IMR-90 (cell line): ENCODE results near the gene PAF1. TPM values are rescaled to one million over a fixed set of nuclear protein-coding genes. Genes with fewer than 3 reads are reported as not detected.

Experiments used
- ATAC-seq: fragments of 200-7000 bp; cut with Tn5 transposase; 2 replicates; pipeline ENCODE4 v1.9.1; 2020; ENCODE audit warnings: low read depth, mild to moderate bottlenecking, moderate library complexity
- Bru-seq: library from RNA; stranded (reverse); fragments of 400-500 nt; gene quantifications from one replicate; lab custom pipeline; 2021; lab: Mats Ljungman, UMichigan
- BruChase-seq, 2 experiments: library from RNA; stranded (reverse); fragments of 400-500 nt; gene quantifications; one replicate each; lab custom pipeline; 2021; lab: Mats Ljungman, UMichigan
- BruUV-seq: library from RNA; stranded (reverse); fragments of 400-500 nt; replicated peaks from 2 replicates; lab custom pipeline; 2021; lab: Mats Ljungman, UMichigan
- CTCF ChIA-PET: fragments of 300-600 bp; formaldehyde crosslinking; extraction: SDS; loops from one replicate; lab custom pipeline; 2021; ENCODE audit warnings: antibody characterized with exemption; lab: Yijun Ruan, JAX
- POLR2A ChIA-PET: fragments of 300-600 bp; sonication (Branson Sonifier 250); formaldehyde crosslinking; loops from one replicate; lab custom pipeline; 2022; ENCODE audit warnings: antibody characterized with exemption; ENCODE audit not compliant: unreplicated experiment; lab: Charles Lee
- DNase-seq: peaks from one replicate; pipeline ENCODE4 v3.0.0; 2013
- H2AFZ ChIP-seq: replicated peaks from 2 replicates; pipeline ENCODE3; 2013; ENCODE audit warnings: low read length, mild to moderate bottlenecking; ENCODE audit not compliant: poor library complexity
- H2AK5ac ChIP-seq: 2 replicates; pipeline ENCODE4 v1.6.1; 2013; ENCODE audit warnings: low read depth, low read length, inconsistent platforms
- H2AK9ac ChIP-seq: replicated peaks from 2 replicates; pipeline ENCODE3; 2013; ENCODE audit warnings: mild to moderate bottlenecking, low read depth, low read length, moderate library complexity; ENCODE audit not compliant: poor library complexity
- H2BK120ac ChIP-seq: 2 replicates; pipeline ENCODE4 v1.6.1; 2013; ENCODE audit warnings: low read depth, low read length, inconsistent platforms
- H2BK15ac ChIP-seq: 3 replicates; pipeline ENCODE4 v1.6.1; 2013; ENCODE audit warnings: low read depth, low read length, inconsistent platforms
- H2BK20ac ChIP-seq: 2 replicates; pipeline ENCODE4 v1.6.1; 2013; ENCODE audit warnings: low read depth, mild to moderate bottlenecking, inconsistent platforms, low read length, moderate library complexity
- H2BK5ac ChIP-seq: 2 replicates; pipeline ENCODE4 v1.6.1; 2013; ENCODE audit warnings: mild to moderate bottlenecking, low read depth, low read length, inconsistent platforms; ENCODE audit not compliant: poor library complexity, severe bottlenecking
- H3K14ac ChIP-seq: replicated peaks from 2 replicates; pipeline ENCODE4 v1.6.1; 2013; ENCODE audit warnings: low read depth, low read length, inconsistent platforms
- H3K18ac ChIP-seq: 2 replicates; pipeline ENCODE4 v1.6.1; 2013; ENCODE audit warnings: low read depth, low read length, control low read depth
- H3K23ac ChIP-seq: 2 replicates; pipeline ENCODE4 v1.6.1; 2013; ENCODE audit warnings: low read depth, low read length, inconsistent platforms
- H3K27ac ChIP-seq: 2 replicates; pipeline ENCODE4 v1.5.1; 2013; ENCODE audit warnings: mild to moderate bottlenecking, control low read depth, low read length; ENCODE audit not compliant: insufficient read depth
- H3K27me3 ChIP-seq: 2 replicates; pipeline ENCODE4 v1.6.1; 2013; ENCODE audit warnings: low read length; ENCODE audit not compliant: control insufficient read depth, insufficient read depth
- H3K36me3 ChIP-seq: 2 replicates; pipeline ENCODE4 v1.6.1; 2013; ENCODE audit warnings: low read length, mixed read lengths; ENCODE audit not compliant: control insufficient read depth, insufficient read depth
- H3K4ac ChIP-seq: 2 replicates; pipeline ENCODE4 v1.6.1; 2013; ENCODE audit warnings: low read depth, low read length, inconsistent platforms
- H3K4me1 ChIP-seq: 2 replicates; pipeline ENCODE4 v1.6.1; 2013; ENCODE audit warnings: low read length, mixed read lengths; ENCODE audit not compliant: control insufficient read depth, insufficient read depth
- H3K4me2 ChIP-seq: 2 replicates; pipeline ENCODE4 v1.6.1; 2013; ENCODE audit warnings: low read depth, mild to moderate bottlenecking, control low read depth, low read length, moderate library complexity
- H3K4me3 ChIP-seq: 2 replicates; pipeline ENCODE4 v1.5.1; 2013; ENCODE audit warnings: low read depth, mild to moderate bottlenecking, control low read depth, low read length, moderate library complexity; ENCODE audit not compliant: insufficient read depth
- H3K56ac ChIP-seq: 2 replicates; pipeline ENCODE4 v1.6.1; 2013; ENCODE audit warnings: low read length, inconsistent platforms; ENCODE audit not compliant: insufficient read depth; ENCODE audit errors: extremely low read depth
- H3K79me1 ChIP-seq, 2 experiments: 2 replicates each; pipeline ENCODE4 v1.6.1; 2013; ENCODE audit warnings: low read length in 2 of 2, inconsistent platforms in 1 of 2, low read depth in 1 of 2
- H3K9ac ChIP-seq: 2 replicates; pipeline ENCODE4 v1.6.1; 2013; ENCODE audit warnings: low read depth, low read length, control low read depth
- H3K9me1 ChIP-seq: 2 replicates; pipeline ENCODE4 v1.6.1; 2013; ENCODE audit warnings: low read length, inconsistent platforms; ENCODE audit not compliant: insufficient read depth
- H3K9me3 ChIP-seq: 2 replicates; pipeline ENCODE4 v1.6.1; 2013; ENCODE audit warnings: low read length; ENCODE audit not compliant: control insufficient read depth, insufficient read depth
- H4K20me1 ChIP-seq: 2 replicates; pipeline ENCODE4 v1.6.1; 2013; ENCODE audit warnings: low read length, inconsistent platforms; ENCODE audit not compliant: insufficient read depth
- H4K5ac ChIP-seq: 2 replicates; pipeline ENCODE4 v1.6.1; 2013; ENCODE audit warnings: mild to moderate bottlenecking, low read depth, low read length, control low read depth
- H4K8ac ChIP-seq, 2 experiments: 2 replicates each; pipeline ENCODE4 v1.6.1; 2013; ENCODE audit warnings: low read depth in 2 of 2, low read length in 2 of 2, control low read depth in 1 of 2, inconsistent platforms in 1 of 2
- H4K91ac ChIP-seq: 2 replicates; pipeline ENCODE4 v1.6.1; 2013; ENCODE audit warnings: low read depth, low read length, inconsistent platforms; ENCODE audit not compliant: insufficient read depth
- CEBPB ChIP-seq: IDR thresholded peaks from 2 replicates; pipeline ENCODE4 v1.6.1; 2012; ENCODE audit warnings: low read depth, low read length, improper control_type of control experiment
- CHD1 ChIP-seq: IDR thresholded peaks from 2 replicates; pipeline ENCODE4 v1.6.1; 2012; ENCODE audit warnings: low read depth, low read length, improper control_type of control experiment
- CTCF ChIP-seq: conservative IDR thresholded peaks from 2 replicates; pipeline ENCODE4 v1.5.1; 2012; ENCODE audit warnings: mild to moderate bottlenecking, low read depth, low read length, improper control_type of control experiment
- MAFK ChIP-seq: IDR thresholded peaks from 2 replicates; pipeline ENCODE4 v1.6.1; 2012; ENCODE audit warnings: low read depth, low read length, improper control_type of control experiment
- MAZ ChIP-seq: IDR thresholded peaks from 2 replicates; pipeline ENCODE4 v1.6.1; 2012; ENCODE audit warnings: low read depth, mild to moderate bottlenecking, low read length, improper control_type of control experiment, moderate library complexity, borderline replicate concordance
- MXI1 ChIP-seq: IDR thresholded peaks from 2 replicates; pipeline ENCODE4 v1.6.1; 2012; ENCODE audit warnings: low read depth, mild to moderate bottlenecking, low read length, moderate library complexity, borderline replicate concordance
- POLR2A ChIP-seq: IDR thresholded peaks from 2 replicates; pipeline ENCODE4 v1.6.1; 2012; ENCODE audit warnings: mild to moderate bottlenecking, low read depth, low read length
- RCOR1 ChIP-seq: IDR thresholded peaks from 2 replicates; pipeline ENCODE4 v1.6.1; 2012; ENCODE audit warnings: mild to moderate bottlenecking, low read length, improper control_type of control experiment; ENCODE audit not compliant: insufficient replicate concordance
- WGBS, 2 experiments: methylation state at CpG; one replicate each; pipeline versions ENCODE4 v1.1.5 to v1.1.7; 2013; ENCODE audit warnings: missing lambda C conversion rate in 2 of 2; ENCODE audit not compliant: insufficient read length in 1 of 2; ENCODE audit errors: extremely low coverage in 2 of 2; 5-methylcytosine and 5-hydroxymethylcytosine counted together
- dilution Hi-C: fragments of 300-500 bp; cut with HindIII; formaldehyde crosslinking; loops from one replicate; pipeline ENCODE4 v1.14.3; 2018; ENCODE audit warnings: low sequenced_read_pairs; ENCODE audit not compliant: unreplicated experiment
- in situ Hi-C: fragments of 300-500 bp; cut with MboI; formaldehyde crosslinking; loops from 3 replicates; pipeline ENCODE4 v1.14.3; 2019; ENCODE audit warnings: low sequenced_read_pairs, inconsistent platforms, mixed read lengths
- intact Hi-C: fragments of 100-400 bp; cut with micrococcal nuclease; formaldehyde crosslinking; loops from 2 replicates; pipeline ENCODE4 v1.10.0; 2022
- long read RNA-seq: library from polyadenylated mRNA; unstranded; transcript quantifications from one replicate; pipeline ENCODE4 v2.0.0, GENCODE V29; 2021; ENCODE audit not compliant: unreplicated experiment
- polyA plus RNA-seq, 3 experiments: library from polyadenylated mRNA; depleted of rRNA; stranded (reverse); fragments of >200 nt; gene quantifications; 2 replicates each; pipeline ENCODE4 v1.2.3, GENCODE V29; 2012; ENCODE audit warnings: low replicate concordance in 1 of 3
- total RNA-seq: library from RNA; depleted of rRNA; stranded (reverse); fragments of >200 nt; gene quantifications from 2 replicates; pipeline ENCODE4 v1.2.3, GENCODE V29; 2012; rRNA removed

Gene PAF1
- total RNA-seq, result 45.7 and 57.8 TPM in 2 replicates
- polyA plus RNA-seq (2012; rRNA removed), result 54.3 and 61.6 TPM in 2 replicates
- 35.9 and 45.6 TPM in 2 replicates for polyA plus RNA-seq (2012; cell fraction: cytosol; rRNA removed)
- polyA plus RNA-seq (2012; cell fraction: nucleus; rRNA removed; ENCODE audit: low replicate concordance), result 63.6 and 92.7 TPM in 2 replicates
- percentile 76 among the genes with signal in this experiment for Bru-seq, nascent RNA
- percentile 87 among the genes with signal in this experiment for BruChase-seq, experiment 1, labeled RNA remaining after a 6-hour chase
- BruChase-seq, experiment 2, labeled RNA remaining after a 2-hour chase, result percentile 74 among the genes with signal in this experiment
- long read RNA-seq, transcript PAF1-201 (14 exons, 2,066 nt), result major isoform, 50 of 74 reads
- long read RNA-seq, partial matches to known transcripts, result 10 of 74 reads
- long read RNA-seq, other reads (novel, unspliced or antisense), result 14 of 74 reads

GRCh38 chr19:39390751-39391437, at the start of gene PAF1, which contains the start of gene MED29:
TSS of gene PAF1 (minus strand) at chr19:39391106. CDS start at chr19:39390864, 242 bp downstream.
TSS of gene MED29 (plus strand) at chr19:39391378. CDS start at chr19:39391423, 45 bp downstream.
- dilution Hi-C loops, result no loop called here
- ATAC-seq, result peak; percentile 95
- CTCF ChIA-PET, result interaction anchor here (0.6 to 0.8 kb wide), 2 partner anchors 21 to 29 kb away, joined by 3 read pairs; no protein-coding TSS in a partner anchor

More at GRCh38 chr19:39390751-39391437, at the start of gene PAF1, which contains the start of gene MED29:
- TF ChIP-seq MXI1 (no peak; the same call in 1 of the 2 replicates), RCOR1 (peak; percentile 33), MAFK (no peak), CEBPB (peak; percentile 88), POLR2A (peak; percentile 98), MAZ (peak; percentile 7; the same call in 1 of the 2 replicates), CTCF (0 out of 2 replicates have a peak, but pooled peaks have one; percentile 6), CHD1 (no peak)
- POLR2A ChIA-PET, result interaction anchor here (1.0 to 1.5 kb wide), 2 partner anchors 16 to 45 kb away, joined by 3 to 5 read pairs; partner anchors contain the start of genes RPS16 and ZFP36
- peak within 1 kb of the TSS; percentile 53 for H4K5ac ChIP-seq
- peak within 1 kb of the TSS; percentile 93 for H3K14ac ChIP-seq
- no peaks in the 10 kb centered on the region for H3K27me3 ChIP-seq
- peak within 1 kb of the TSS; percentile 93 for H3K4ac ChIP-seq
- H3K56ac ChIP-seq, result peak within 1 kb of the TSS; percentile 84
- H3K23ac ChIP-seq, result peak within 1 kb of the TSS; percentile 73
- no TSS peak for BruUV-seq
- peak within 1 kb of the TSS; percentile 38 to 92 for H4K8ac ChIP-seq
- peak; percentile 100 for DNase-seq
- peak within 1 kb of the TSS; percentile 93 for H2BK5ac ChIP-seq
- H3K79me1 ChIP-seq, result peaks cover 34 to 55% of the 10 kb centered on the region in 2 experiments
- peak within 1 kb of the TSS; percentile 87 for H3K9ac ChIP-seq
- peaks cover 15% of the 10 kb centered on the region; the same call in 1 of the 2 replicates for H3K9me1 ChIP-seq
- H2AK9ac ChIP-seq, result peak within 1 kb of the TSS; percentile 100
- peak within 1 kb of the TSS; percentile 97 for H2AK5ac ChIP-seq
- peaks cover 44% of the 10 kb centered on the region for H3K36me3 ChIP-seq
- no peak within 1 kb of the TSS for H2BK15ac ChIP-seq
- H2BK20ac ChIP-seq, result no peak within 1 kb of the TSS
- H3K18ac ChIP-seq, result peak within 1 kb of the TSS; percentile 51; the same call in 1 of the 2 replicates
- no peaks in the 10 kb centered on the region for H3K9me3 ChIP-seq
- in situ Hi-C loops (no loop called here), intact Hi-C loops (loop anchor here (2.0 kb wide), 1 partner anchor 48 kb away; the partner anchor contains the start of gene SAMD4B)
- H3K27ac ChIP-seq, result peak within 1 kb of the TSS; percentile 92
- peak within 1 kb of the TSS; percentile 70 for H3K4me3 ChIP-seq
- 1% methylated on average over 22 of the region's 60 CpGs; no CpG with 5 or more reads in 1 of the 2 experiments for WGBS, 2 experiments
- no peaks in the 10 kb centered on the region for H4K20me1 ChIP-seq
- peak within 1 kb of the TSS; percentile 94 for H4K91ac ChIP-seq
- peak within 1 kb of the TSS; percentile 96 for H2AFZ ChIP-seq
- peak within 1 kb of the TSS; percentile 70; the same call in 1 of the 2 replicates for H2BK120ac ChIP-seq
- peak within 1 kb of the TSS; percentile 88 for H3K4me2 ChIP-seq
- peaks cover 12% of the 10 kb centered on the region for H3K4me1 ChIP-seq
